Kidney (tissue), 14 donors: ENCODE measurements around the gene SEMA3A. TPM values are rescaled to one million over a fixed set of nuclear protein-coding genes. Genes with fewer than 3 reads are reported as not detected.
"Not testable (repeated sequence)": the region's sequence is repeated elsewhere in the genome, so short reads cannot be mapped to it uniquely, and the experiment has no call there.

ENCODE experiments used
- DNase-seq, 5 donors: peaks; one replicate each; pipeline ENCODE4 v3.0.0-alpha.2; 2013 to 2020
- FAIRE-seq: peaks from 2 replicates; lab custom pipeline; 2012; peaks lifted over from hg19 to GRCh38; lab: Jason Lieb, UNC
- H3K27ac ChIP-seq, 2 donors: one replicate each; pipeline ENCODE4 v1.7.0; 2013; ENCODE audit warnings: low read depth in 2 of 2, low read length in 2 of 2, inconsistent platforms in 1 of 2
- H3K27me3 ChIP-seq: one replicate; pipeline ENCODE4 v1.7.1; 2013; ENCODE audit warnings: low read length, inconsistent platforms; ENCODE audit not compliant: control insufficient read depth, insufficient read depth
- H3K36me3 ChIP-seq, 3 donors: one replicate each; pipeline versions ENCODE4 v1.7.0 to v1.7.1; 2013; ENCODE audit warnings: low read length in 3 of 3, control low read depth in 1 of 3, inconsistent platforms in 1 of 3; ENCODE audit not compliant: insufficient read depth in 3 of 3, control insufficient read depth in 2 of 3
- H3K4me1 ChIP-seq, 3 donors: one replicate each; pipeline versions ENCODE4 v1.7.0 to v1.7.1; 2013; ENCODE audit warnings: low read length in 3 of 3, inconsistent platforms in 1 of 3, low read depth in 1 of 3; ENCODE audit not compliant: control insufficient read depth in 2 of 3, insufficient read depth in 2 of 3
- H3K4me3 ChIP-seq, 3 donors: one replicate each; pipeline versions ENCODE4 v1.7.0 to v1.8.1; 2013; ENCODE audit warnings: low read length in 3 of 3, control low read depth in 1 of 3, inconsistent platforms in 1 of 3
- H3K9ac ChIP-seq, 3 donors: one replicate each; pipeline versions ENCODE4 v1.7.0 to v1.7.1; 2013; ENCODE audit warnings: low read length in 3 of 3, control low read depth in 1 of 3, inconsistent platforms in 1 of 3
- H3K9me3 ChIP-seq, 3 donors: one replicate each; pipeline versions ENCODE4 v1.7.0 to v1.7.1; 2013; ENCODE audit warnings: low read length in 3 of 3, control low read depth in 1 of 3, inconsistent platforms in 1 of 3; ENCODE audit not compliant: control insufficient read depth in 2 of 3, insufficient read depth in 1 of 3
- intact Hi-C: fragments of 100-400 bp; cut with DNase I; formaldehyde crosslinking; loops from one replicate; pipeline ENCODE4 v1.11.1; 2022
- polyA plus RNA-seq: library from polyadenylated mRNA; stranded (reverse); fragments of 350-450 nt; fragmentation: Illumina TruSeq; extraction: RNeasy Lipid Tissue Mini Kit (QIAGEN cat#74804); gene quantifications from one replicate; pipeline ENCODE4 v1.2.3, GENCODE V29; 2014; ENCODE audit warnings: low read depth, low replicate concordance; ENCODE audit not compliant: insufficient read depth
- total RNA-seq: library from RNA; stranded (reverse); fragmentation: NEBNext Ultra II Directional; extraction: Animal tissue kit (Norgen Biotek cat#: 25700); gene quantifications from one replicate; pipeline ENCODE4 v1.2.1, GENCODE V29; 2021
- TF ChIP-seq, protein P1 (sequence below): IDR thresholded peaks from 3 replicates; pipeline ENCODE4 v1.5.1; 2012; ENCODE audit warnings: mild to moderate bottlenecking, moderate library complexity, borderline replicate concordance; ENCODE audit not compliant: insufficient read depth; ENCODE audit errors: extremely low read depth
- donor health status: control.
- donor health status: control.
- donor health status: control.
- donor health status: control.
- donor health status: control.
- donor health status: DM: yes; HTN: yes; CAD: no.
- donor health status: Normal renal cell carcinoma (clear cell type).

The SEMA3A gene
- total and polyA plus RNA-seq, 2 donors from 2014 or later = 0.34 to 10.7 TPM

DNA sequence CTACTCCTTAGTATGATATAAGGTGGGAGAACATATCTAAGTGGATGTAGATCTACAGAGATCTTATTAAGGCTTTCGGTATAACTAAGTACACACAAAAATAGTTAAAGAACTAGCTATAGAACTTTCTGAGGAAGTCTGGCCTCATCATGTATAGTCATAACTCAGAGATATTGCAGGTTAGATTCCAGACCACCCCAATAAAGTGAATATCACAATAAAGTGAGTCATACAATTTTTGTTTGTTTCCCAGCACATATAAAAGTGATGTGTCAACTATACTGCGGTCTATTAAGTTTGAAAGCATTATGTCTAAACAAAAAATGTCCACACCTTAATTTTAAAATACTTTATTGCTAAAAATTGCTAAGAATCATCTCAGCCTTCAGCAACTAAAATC is 24.7 kb upstream of the SEMA3A start:
- H3K27ac ChIP-seq = no peak overlapping the region
- H3K4me1 ChIP-seq = no peaks in the 10 kb centered on the region
- DNase-seq = no peak
- no peaks in the 10 kb centered on the region for H3K36me3 ChIP-seq
- no peak for FAIRE-seq
- H3K9me3 ChIP-seq = no peaks in the 10 kb centered on the region
- no peak overlapping the region for H3K4me3 ChIP-seq
- no peaks in the 10 kb centered on the region for H3K27me3 ChIP-seq
- intact Hi-C loops = no loop called here
- TF ChIP-seq, protein P1, sequence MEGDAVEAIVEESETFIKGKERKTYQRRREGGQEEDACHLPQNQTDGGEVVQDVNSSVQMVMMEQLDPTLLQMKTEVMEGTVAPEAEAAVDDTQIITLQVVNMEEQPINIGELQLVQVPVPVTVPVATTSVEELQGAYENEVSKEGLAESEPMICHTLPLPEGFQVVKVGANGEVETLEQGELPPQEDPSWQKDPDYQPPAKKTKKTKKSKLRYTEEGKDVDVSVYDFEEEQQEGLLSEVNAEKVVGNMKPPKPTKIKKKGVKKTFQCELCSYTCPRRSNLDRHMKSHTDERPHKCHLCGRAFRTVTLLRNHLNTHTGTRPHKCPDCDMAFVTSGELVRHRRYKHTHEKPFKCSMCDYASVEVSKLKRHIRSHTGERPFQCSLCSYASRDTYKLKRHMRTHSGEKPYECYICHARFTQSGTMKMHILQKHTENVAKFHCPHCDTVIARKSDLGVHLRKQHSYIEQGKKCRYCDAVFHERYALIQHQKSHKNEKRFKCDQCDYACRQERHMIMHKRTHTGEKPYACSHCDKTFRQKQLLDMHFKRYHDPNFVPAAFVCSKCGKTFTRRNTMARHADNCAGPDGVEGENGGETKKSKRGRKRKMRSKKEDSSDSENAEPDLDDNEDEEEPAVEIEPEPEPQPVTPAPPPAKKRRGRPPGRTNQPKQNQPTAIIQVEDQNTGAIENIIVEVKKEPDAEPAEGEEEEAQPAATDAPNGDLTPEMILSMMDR = no peak
- H3K9ac ChIP-seq = no peak overlapping the region

DNA sequence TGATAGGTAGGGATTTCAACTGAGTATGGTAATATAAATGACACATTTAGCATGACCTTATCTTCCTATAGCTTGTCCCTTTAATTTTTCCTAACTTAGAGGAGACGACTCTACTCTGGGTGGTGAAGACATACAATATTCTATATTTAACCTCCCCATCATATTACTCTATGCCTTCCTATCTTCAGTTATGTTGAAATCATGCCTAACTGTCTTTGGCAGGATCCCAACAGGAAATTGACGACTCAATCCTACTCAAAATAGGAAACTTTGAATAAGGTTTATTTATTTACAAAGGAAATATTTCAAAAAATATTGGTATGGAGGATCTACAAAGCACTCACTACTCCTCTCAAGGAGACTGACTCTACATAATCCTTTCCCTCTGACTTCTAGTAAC is 24.1 kb upstream of the SEMA3A start:
- no peak overlapping the region for H3K4me3 ChIP-seq
- no peak overlapping the region for H3K9ac ChIP-seq
- H3K36me3 ChIP-seq = no peaks in the 10 kb centered on the region
- TF ChIP-seq, protein P1 = no peak
- H3K4me1 ChIP-seq = no peaks in the 10 kb centered on the region
- DNase-seq (peak in 1 of 5 donors; percentile 21), FAIRE-seq (no peak)
- H3K27me3 ChIP-seq = no peaks in the 10 kb centered on the region
- no peaks in the 10 kb centered on the region for H3K9me3 ChIP-seq
- H3K27ac ChIP-seq = no peak overlapping the region
- intact Hi-C loops = no loop called here

DNA sequence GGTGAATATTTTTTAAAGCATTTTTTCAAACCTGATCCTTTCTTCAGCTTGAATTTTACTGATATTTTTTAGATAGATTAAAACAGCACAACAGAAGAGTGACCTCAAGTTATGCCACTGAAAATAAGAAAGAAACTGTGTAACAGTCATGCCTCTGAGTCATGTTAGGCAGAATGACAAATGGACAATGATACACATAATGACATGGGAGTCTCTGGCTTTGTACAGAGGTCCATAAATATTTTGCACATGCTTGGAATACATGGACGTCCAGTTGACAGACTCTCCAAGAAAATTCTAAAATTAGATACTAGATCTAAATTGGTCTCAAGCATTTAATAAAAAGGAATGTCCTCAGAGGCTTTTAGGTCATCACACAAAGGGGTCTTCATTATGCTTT is 21.9 kb upstream of the SEMA3A start:
- no peak overlapping the region for H3K4me3 ChIP-seq
- no peak overlapping the region for H3K9ac ChIP-seq
- FAIRE-seq = no peak
- TF ChIP-seq, protein P1 = no peak
- H3K27ac ChIP-seq = no peak overlapping the region
- intact Hi-C loops = no loop called here
- H3K4me1 ChIP-seq = no peaks in the 10 kb centered on the region
- no peaks in the 10 kb centered on the region for H3K27me3 ChIP-seq
- no peaks in the 10 kb centered on the region for H3K9me3 ChIP-seq
- H3K36me3 ChIP-seq = no peaks in the 10 kb centered on the region
- no peak for DNase-seq

DNA sequence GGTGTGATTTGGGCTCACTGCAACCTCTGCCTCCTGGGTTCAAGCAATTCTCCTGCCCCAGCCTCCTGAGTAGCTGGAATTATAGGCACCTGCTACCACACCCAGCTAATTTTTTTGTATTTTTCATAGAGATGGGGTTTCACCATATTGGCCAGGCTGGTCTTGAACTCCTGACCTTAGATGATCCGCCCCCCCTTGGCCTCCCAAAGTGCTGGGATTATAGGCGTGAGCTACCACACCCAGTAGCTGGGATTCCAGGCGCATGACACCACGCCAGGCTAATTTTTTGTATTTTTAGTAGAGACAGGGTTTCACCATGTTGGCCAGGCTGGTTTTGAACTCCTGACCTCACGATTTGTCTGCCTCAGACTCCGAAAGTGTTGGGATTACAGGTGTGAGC is 20.2 kb upstream of the SEMA3A start:
- H3K4me3 ChIP-seq, H3K36me3 ChIP-seq, FAIRE-seq, H3K4me1 ChIP-seq, H3K27me3 ChIP-seq, H3K9me3 ChIP-seq, intact Hi-C loops, H3K9ac ChIP-seq, H3K27ac ChIP-seq: not testable (repeated sequence)
- DNase-seq = peak in 1 of 5 donors; percentile 29
